Measurements from ENCODE around the gene CAMKMT. TPM values are rescaled to one million over a fixed set of nuclear protein-coding genes. Genes with fewer than 3 reads are reported as not detected.
A peak's percentile ranks its signal among the peaks of the same experiment; 100 is the strongest.

CAMKMT gene
- total and polyA plus RNA-seq, 9 of the 15 experiments (the other 6 are each of a cell fraction or from before 2014, with no cell fraction given): 1.6 to 15.3 (median 7.4) TPM

DNA sequence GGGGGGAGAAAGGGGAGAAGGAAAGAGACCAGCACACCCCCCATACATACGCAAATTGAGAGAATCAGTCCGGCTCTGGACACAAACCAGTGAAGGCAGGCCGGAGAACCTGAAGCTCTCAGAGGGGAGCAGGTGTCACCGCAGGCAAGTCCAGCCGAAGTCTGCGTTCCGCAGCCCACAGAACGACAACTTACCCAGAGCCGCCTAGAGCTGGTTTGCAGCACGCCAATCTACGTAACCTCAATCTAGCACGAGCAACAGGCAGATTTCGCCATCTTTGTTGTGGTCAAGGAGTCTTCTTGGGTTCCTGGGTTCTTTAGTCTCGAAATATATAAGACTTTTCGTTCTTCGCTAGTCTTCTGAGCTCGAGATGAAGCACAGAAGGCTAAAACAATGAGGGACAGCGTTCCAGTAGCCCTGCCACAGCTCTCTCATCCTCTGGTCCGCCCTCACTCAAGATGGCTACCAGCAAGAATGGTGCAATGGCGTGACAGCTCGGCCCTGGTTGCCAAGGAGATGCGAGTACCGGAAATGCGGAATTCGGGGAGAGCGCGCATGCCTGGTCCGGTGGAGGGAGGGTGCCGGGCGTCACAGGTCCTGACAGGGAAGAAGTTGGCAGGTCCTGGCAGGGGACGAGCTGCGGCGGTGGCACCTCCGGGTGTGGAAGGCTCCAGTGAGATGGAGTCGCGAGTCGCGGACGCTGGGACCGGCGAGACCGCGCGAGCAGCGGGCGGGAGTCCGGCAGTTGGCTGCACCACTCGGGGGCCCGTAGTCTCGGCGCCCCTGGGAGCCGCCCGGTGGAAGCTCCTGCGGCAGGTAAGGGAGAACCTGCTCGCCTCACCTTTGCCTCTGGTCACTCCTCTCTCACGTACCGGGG is at the start of gene CAMKMT, which contains the start of gene PREPL (continued):
- TF ChIP-seq ZNF407 (IDR thresholded peaks at IDR 0.05; ENCODE audit: low read depth) (no peak), NFE2 (IDR thresholded peaks at IDR 0.05; ENCODE audit: low read depth) (0 out of 2 replicates have a peak, but pooled peaks have one; percentile 5), ZNF589 (CRISPR knock-in tag; IDR thresholded peaks at IDR 0.05; ENCODE audit: low read depth) (peak; percentile 65; the same call in 1 of the 2 replicates), SREBF1 (IDR thresholded peaks at IDR 0.05; ENCODE audit: borderline replicate concordance, low read depth, low read length) (peak; percentile 90), MYBL2 (IDR thresholded peaks at IDR 0.05; ENCODE audit: low read depth) (peak; percentile 72; the same call in 1 of the 2 replicates), MYBL2 (CRISPR knock-in tag; IDR thresholded peaks at IDR 0.05; ENCODE audit: borderline replicate concordance) (no peak), ZNF217 (CRISPR knock-in tag; IDR thresholded peaks at IDR 0.05) (no peak), RBM14 (IDR thresholded peaks at IDR 0.05; ENCODE audit: borderline replicate concordance, insufficient read depth, low read depth, low read length) (no peak), NBN (IDR thresholded peaks at IDR 0.05; ENCODE audit: low read depth) (0 out of 2 replicates have a peak, but pooled peaks have one; percentile 14), RAD51 (IDR thresholded peaks at IDR 0.05; ENCODE audit: borderline replicate concordance, low read depth) (peak; percentile 41), ZNF609 (CRISPR knock-in tag; IDR thresholded peaks at IDR 0.05; ENCODE audit: borderline replicate concordance) (no peak), MCM5 (IDR thresholded peaks at IDR 0.05; ENCODE audit: low read depth) (no peak), CREM (IDR thresholded peaks at IDR 0.05; ENCODE audit: low read depth) (peak; percentile 91)
